HFFc6 (cell line): ENCODE results near the gene SPECC1L. TPM values are rescaled to one million over a fixed set of nuclear protein-coding genes. Genes with fewer than 3 reads are reported as not detected.

Experiments
- DNase-seq: peaks from one replicate; pipeline ENCODE4 v3.0.0-alpha.2; 2018
- H3K27ac Mint-ChIP-seq: 2 replicates; pipeline ENCODE4 v1.8.0; 2020; ENCODE audit warnings: mild to moderate bottlenecking, mixed read lengths
- H3K27me3 Mint-ChIP-seq: 2 replicates; pipeline ENCODE4 v1.8.0; 2021; ENCODE audit warnings: mild to moderate bottlenecking, moderate library complexity, mixed read lengths; ENCODE audit not compliant: insufficient read depth
- H3K36me3 Mint-ChIP-seq: 2 replicates; pipeline ENCODE4 v1.8.0; 2021; ENCODE audit warnings: low read depth, mixed read lengths
- H3K4me1 Mint-ChIP-seq: 2 replicates; pipeline ENCODE4 v1.8.0; 2020; ENCODE audit warnings: low read depth, mixed read lengths
- H3K4me3 Mint-ChIP-seq: 2 replicates; pipeline ENCODE4 v1.8.0; 2020; ENCODE audit warnings: mild to moderate bottlenecking, moderate library complexity, mixed read lengths
- H3K9me3 Mint-ChIP-seq: 2 replicates; pipeline ENCODE4 v1.8.0; 2020; ENCODE audit warnings: mild to moderate bottlenecking, mixed read lengths
- total RNA-seq, 6 experiments: library from RNA; stranded (reverse); fragmentation: NEBNext Ultra II Directional; extraction: Animal tissue kit (Norgen Biotek cat#: 25700); gene quantifications; 2 replicates in 1 of 6; 3 replicates in 5 of 6; pipeline ENCODE4 v1.2.3, GENCODE V29; 2021
- TF ChIP-seq, protein P1 (sequence below): fragments of 200-600 bp; sonication (generic); IDR thresholded peaks from 2 replicates; pipeline ENCODE4 v1.5.0; 2021; ENCODE audit warnings: antibody characterized with exemption, mild to moderate bottlenecking

SPECC1L gene
- total RNA-seq, 6 experiments from 2014 or later, result 47.3 to 61.5 (median 59.1) TPM

DNA sequence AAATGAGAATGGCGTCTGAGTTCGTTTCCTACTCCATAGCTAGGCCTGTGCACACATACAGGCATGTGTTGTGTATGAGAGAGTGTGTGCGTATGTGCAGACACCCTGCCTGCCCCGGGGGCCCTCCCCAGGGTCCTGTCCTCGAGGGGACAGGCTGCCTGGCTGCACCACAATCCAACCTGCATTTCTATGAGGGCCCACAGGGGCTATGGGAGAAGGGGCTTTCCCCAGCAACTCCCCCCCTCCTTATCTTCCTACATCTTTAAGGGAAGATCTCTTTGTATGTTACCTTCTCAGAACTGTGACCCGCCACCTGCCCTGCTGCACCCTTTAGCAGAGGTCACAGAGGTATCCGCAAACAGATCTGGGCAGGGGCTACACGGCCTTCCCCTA lies 171.7 kb downstream of the SPECC1L start:
- H3K4me1 Mint-ChIP-seq, result peaks cover 37% of the 10 kb centered on the region
- H3K4me3 Mint-ChIP-seq, result no peak overlapping the region
- DNase-seq, result no peak
- TF ChIP-seq, protein P1, sequence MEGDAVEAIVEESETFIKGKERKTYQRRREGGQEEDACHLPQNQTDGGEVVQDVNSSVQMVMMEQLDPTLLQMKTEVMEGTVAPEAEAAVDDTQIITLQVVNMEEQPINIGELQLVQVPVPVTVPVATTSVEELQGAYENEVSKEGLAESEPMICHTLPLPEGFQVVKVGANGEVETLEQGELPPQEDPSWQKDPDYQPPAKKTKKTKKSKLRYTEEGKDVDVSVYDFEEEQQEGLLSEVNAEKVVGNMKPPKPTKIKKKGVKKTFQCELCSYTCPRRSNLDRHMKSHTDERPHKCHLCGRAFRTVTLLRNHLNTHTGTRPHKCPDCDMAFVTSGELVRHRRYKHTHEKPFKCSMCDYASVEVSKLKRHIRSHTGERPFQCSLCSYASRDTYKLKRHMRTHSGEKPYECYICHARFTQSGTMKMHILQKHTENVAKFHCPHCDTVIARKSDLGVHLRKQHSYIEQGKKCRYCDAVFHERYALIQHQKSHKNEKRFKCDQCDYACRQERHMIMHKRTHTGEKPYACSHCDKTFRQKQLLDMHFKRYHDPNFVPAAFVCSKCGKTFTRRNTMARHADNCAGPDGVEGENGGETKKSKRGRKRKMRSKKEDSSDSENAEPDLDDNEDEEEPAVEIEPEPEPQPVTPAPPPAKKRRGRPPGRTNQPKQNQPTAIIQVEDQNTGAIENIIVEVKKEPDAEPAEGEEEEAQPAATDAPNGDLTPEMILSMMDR, result no peak
- no peaks in the 10 kb centered on the region for H3K36me3 Mint-ChIP-seq
- no peaks in the 10 kb centered on the region for H3K9me3 Mint-ChIP-seq
- H3K27ac Mint-ChIP-seq, result no peak overlapping the region
- H3K27me3 Mint-ChIP-seq, result no peaks in the 10 kb centered on the region

DNA sequence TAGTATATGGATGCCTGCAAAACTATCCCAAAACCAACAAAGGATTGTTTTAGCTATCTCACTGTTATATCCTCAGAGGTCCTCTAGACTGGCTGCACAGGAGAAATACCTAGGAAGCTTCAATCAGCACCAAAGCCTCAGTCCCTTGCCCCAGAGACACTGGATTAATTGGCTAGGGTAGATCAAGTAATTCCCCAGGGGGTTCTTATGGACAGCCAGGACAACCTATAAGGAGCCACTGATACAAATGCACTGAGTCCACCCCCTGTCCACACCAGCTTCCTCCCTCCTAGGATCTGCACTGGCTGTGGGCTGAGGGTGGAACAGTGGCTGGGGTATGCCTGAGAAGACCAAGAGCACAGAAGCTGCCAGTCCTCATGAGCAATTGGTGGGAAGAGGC lies 173.0 kb downstream of the SPECC1L start:
- Mint-ChIP-seq H3K36me3 (no peaks in the 10 kb centered on the region), H3K27ac (no peak overlapping the region), H3K9me3 (no peaks in the 10 kb centered on the region), H3K4me1 (peaks cover 24% of the 10 kb centered on the region), H3K27me3 (no peaks in the 10 kb centered on the region), H3K4me3 (no peak overlapping the region)
- TF ChIP-seq, protein P1, result no peak
- no peak for DNase-seq

DNA sequence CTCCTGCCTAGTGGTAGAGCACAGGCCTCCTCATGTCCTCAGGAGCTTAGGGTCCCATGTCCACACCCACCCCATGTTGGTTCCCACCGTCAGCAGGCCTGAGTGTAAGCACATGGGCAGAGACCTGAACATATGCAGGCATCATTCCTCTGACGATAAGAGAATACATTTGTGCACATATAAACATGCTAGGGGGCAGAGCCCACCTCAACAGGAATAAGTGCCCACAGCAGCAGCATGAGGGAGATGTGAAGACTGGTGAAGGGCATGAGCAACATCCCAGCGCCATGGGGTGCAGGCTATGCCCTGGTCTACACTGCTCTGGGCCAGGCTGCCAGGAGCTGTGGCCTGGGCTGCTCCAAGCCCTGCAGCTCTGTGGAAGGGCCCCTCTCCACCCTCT lies 173.6 kb downstream of the SPECC1L start:
- H3K4me3 Mint-ChIP-seq, result no peak overlapping the region
- H3K27me3 Mint-ChIP-seq, result no peaks in the 10 kb centered on the region
- peaks cover 24% of the 10 kb centered on the region for H3K4me1 Mint-ChIP-seq
- H3K36me3 Mint-ChIP-seq, result no peaks in the 10 kb centered on the region
- H3K9me3 Mint-ChIP-seq, result no peaks in the 10 kb centered on the region
- no peak for DNase-seq
- TF ChIP-seq, protein P1, result no peak
- H3K27ac Mint-ChIP-seq, result no peak overlapping the region

DNA sequence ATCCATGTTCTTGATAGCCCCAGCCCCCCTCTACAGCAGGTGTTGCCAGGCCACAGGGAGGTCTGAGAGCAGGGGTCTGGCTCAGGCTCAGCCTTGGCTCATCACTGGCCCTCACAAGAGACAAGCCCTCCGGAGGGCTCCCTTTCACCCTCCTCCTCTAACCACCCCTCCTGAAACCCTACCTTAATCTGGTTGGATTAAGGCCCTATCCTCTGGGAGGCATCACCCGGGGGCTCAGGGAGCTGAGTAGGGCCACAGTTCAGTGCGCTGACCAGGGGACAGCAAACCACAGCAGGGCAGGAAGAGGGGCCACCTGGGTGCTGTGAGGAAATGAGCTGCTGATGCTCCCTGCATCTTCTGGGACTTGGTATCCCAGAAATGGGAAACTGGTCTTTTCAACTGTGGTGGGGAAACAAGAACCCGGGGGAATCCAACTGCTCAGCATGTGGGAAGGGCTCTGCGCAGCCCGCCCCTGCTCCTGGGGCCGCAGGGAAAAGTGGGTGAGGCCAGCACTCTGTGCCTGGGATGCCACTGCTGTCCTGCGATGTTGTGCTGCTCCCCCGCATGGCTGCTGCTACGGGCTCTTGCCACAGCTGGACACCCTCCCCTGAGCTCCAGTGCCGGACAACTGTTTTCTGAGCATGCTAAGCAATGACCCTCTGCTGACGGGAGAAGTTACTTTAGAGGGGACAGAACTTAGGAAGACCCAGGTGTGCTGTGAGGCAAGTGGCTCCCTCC lies 174.3 kb downstream of the SPECC1L start:
- Mint-ChIP-seq H3K36me3 (no peaks in the 10 kb centered on the region), H3K9me3 (no peaks in the 10 kb centered on the region), H3K4me1 (peaks cover 24% of the 10 kb centered on the region), H3K4me3 (no peak overlapping the region), H3K27me3 (no peaks in the 10 kb centered on the region), H3K27ac (no peak overlapping the region)
- TF ChIP-seq, protein P1, result no peak
- DNase-seq, result no peak

DNA sequence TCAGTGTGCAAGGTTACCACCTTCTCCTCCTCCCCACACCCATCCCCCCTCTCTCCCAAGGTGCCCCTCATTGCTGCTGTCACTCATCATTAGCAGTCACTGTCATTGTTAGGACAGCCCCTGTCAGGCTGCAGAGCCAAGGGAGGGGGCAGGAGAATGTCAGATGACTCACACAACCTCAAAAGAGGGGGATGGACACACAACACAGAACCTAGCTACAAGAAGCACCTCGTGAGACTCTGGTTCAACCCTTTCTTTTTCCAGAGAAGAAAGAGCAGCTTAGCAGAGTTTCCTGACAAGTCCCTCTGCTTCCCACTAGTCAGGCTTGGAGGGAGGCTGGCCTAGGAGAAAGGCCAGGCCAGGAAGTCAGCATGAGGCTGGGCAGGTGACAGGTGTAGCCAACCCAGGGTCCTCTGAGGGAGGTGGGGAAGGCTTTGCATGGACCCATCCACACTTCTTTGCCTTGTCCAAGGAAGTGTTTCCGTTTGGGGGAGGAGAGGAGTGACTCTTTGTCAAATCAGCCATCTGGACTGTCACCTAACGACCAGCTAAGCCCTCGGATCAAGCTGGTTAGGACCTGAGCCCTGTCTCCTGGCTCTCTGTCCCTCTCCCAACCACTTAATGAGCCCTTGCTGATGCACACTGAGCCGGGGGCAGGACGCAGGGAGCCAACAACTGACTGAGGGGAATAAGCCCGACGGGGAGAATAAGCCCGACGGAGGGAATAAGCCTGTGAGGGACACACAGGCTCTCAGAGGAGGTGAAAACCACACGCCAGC lies 175.0 kb downstream of the SPECC1L start:
- Mint-ChIP-seq H3K27me3 (no peaks in the 10 kb centered on the region; the same call in 1 of the 2 replicates), H3K9me3 (no peaks in the 10 kb centered on the region), H3K4me1 (peaks cover 19% of the 10 kb centered on the region), H3K27ac (no peak overlapping the region), H3K4me3 (no peak overlapping the region), H3K36me3 (no peaks in the 10 kb centered on the region)
- DNase-seq, result no peak
- TF ChIP-seq, protein P1, result no peak
